HepG2 (cell line): ENCODE data around the gene ISY1. TPM values are rescaled to one million over a fixed set of nuclear protein-coding genes. Genes with fewer than 3 reads are reported as not detected.

ENCODE experiments used
- DMTF1 ChIP-seq: sonication (generic); formaldehyde crosslinking; IDR thresholded peaks from 2 replicates; pipeline ENCODE4 v1.4.0; 2020; ENCODE audit warnings: mild to moderate bottlenecking, missing genetic modification reagents
- HIVEP1 ChIP-seq: sonication (generic); formaldehyde crosslinking; IDR thresholded peaks from 2 replicates; pipeline ENCODE4 v1.4.0; 2020; ENCODE audit warnings: mild to moderate bottlenecking, missing genetic modification reagents
- HOXA7 ChIP-seq: sonication (generic); formaldehyde crosslinking; IDR thresholded peaks from 2 replicates; pipeline ENCODE4 v1.8.1; 2022; ENCODE audit warnings: mild to moderate bottlenecking, missing genetic modification reagents, moderate library complexity
- IRF1 ChIP-seq: sonication (generic); formaldehyde crosslinking; IDR thresholded peaks from 2 replicates; pipeline ENCODE4 v1.4.0; 2020; ENCODE audit warnings: low read depth, mild to moderate bottlenecking, missing genetic modification reagents
- MED8 ChIP-seq: sonication (generic); formaldehyde crosslinking; IDR thresholded peaks from 2 replicates; pipeline ENCODE4 v1.8.1; 2023; ENCODE audit warnings: mild to moderate bottlenecking, missing genetic modification reagents; ENCODE audit not compliant: insufficient replicate concordance
- MNT ChIP-seq: fragments of 450-650 bp; IDR thresholded peaks from 2 replicates; pipeline ENCODE4 v1.6.1; 2016
- RBAK ChIP-seq: sonication (generic); formaldehyde crosslinking; IDR thresholded peaks from 2 replicates; pipeline ENCODE4 v1.5.1; 2020; ENCODE audit warnings: mild to moderate bottlenecking, missing genetic modification reagents
- REXO4 ChIP-seq: sonication (generic); formaldehyde crosslinking; IDR thresholded peaks from 2 replicates; pipeline ENCODE4 v1.8.0; 2022; ENCODE audit warnings: missing genetic modification reagents, mild to moderate bottlenecking, borderline replicate concordance
- RFX3 ChIP-seq: IDR thresholded peaks from 2 replicates; pipeline ENCODE4 v1.6.1; 2016; ENCODE audit warnings: missing biosample characterization, missing genetic modification reagents
- ZNF20 ChIP-seq: sonication (generic); formaldehyde crosslinking; IDR thresholded peaks from 2 replicates; pipeline ENCODE4 v1.4.0; 2020; ENCODE audit warnings: mild to moderate bottlenecking, moderate library complexity, missing genetic modification reagents
- ZNF276 ChIP-seq: sonication (generic); formaldehyde crosslinking; IDR thresholded peaks from 2 replicates; pipeline ENCODE4 v1.4.0; 2020; ENCODE audit warnings: mild to moderate bottlenecking, low read depth, missing genetic modification reagents
- ZNF280B ChIP-seq: sonication (generic); formaldehyde crosslinking; IDR thresholded peaks from 2 replicates; pipeline ENCODE4 v1.5.0; 2020; ENCODE audit warnings: missing genetic modification reagents, mild to moderate bottlenecking, borderline replicate concordance
- ZNF343 ChIP-seq: sonication (generic); formaldehyde crosslinking; IDR thresholded peaks from 2 replicates; pipeline ENCODE4 v1.4.0; 2020; ENCODE audit warnings: mild to moderate bottlenecking, missing genetic modification reagents
- ZNF605 ChIP-seq: sonication (generic); formaldehyde crosslinking; IDR thresholded peaks from 2 replicates; pipeline ENCODE4 v1.8.0; 2022; ENCODE audit warnings: mild to moderate bottlenecking, missing genetic modification reagents
- ZNF616 ChIP-seq: sonication (generic); formaldehyde crosslinking; IDR thresholded peaks from 2 replicates; pipeline ENCODE4 v1.5.0; 2020; ENCODE audit warnings: low read depth, mild to moderate bottlenecking, missing genetic modification reagents
- ZNF704 ChIP-seq: sonication (generic); formaldehyde crosslinking; IDR thresholded peaks from 2 replicates; pipeline ENCODE4 v1.8.1; 2023; ENCODE audit warnings: mild to moderate bottlenecking, inconsistent platforms, moderate library complexity, missing genetic modification reagents, borderline replicate concordance
- ZNF720 ChIP-seq: sonication (generic); formaldehyde crosslinking; IDR thresholded peaks from 2 replicates; pipeline ENCODE4 v1.4.0; 2020; ENCODE audit warnings: missing genetic modification reagents
- ZZZ3 ChIP-seq: sonication (generic); formaldehyde crosslinking; IDR thresholded peaks from 2 replicates; pipeline ENCODE4 v1.4.0; 2020; ENCODE audit warnings: missing genetic modification reagents, mild to moderate bottlenecking, borderline replicate concordance
- polyA plus RNA-seq, 8 experiments: library from polyadenylated mRNA; depleted of rRNA in 3 of 8; stranded (reverse) in 7 of 8; unstranded in 1 of 8; fragments of >200 nt; fragmentation: Illumina TruSeq in 4 of 8; extraction: Trizol in 4 of 8; gene quantifications; 2 replicates each; pipeline versions ENCODE4 v1.2.1 to v1.2.3, GENCODE V29; 2011 to 2016; ENCODE audit warnings: low read depth in 4 of 8, missing spikeins in 1 of 8, mixed read lengths in 1 of 8; ENCODE audit not compliant: insufficient read depth in 1 of 8
- total RNA-seq, 5 experiments: library from RNA; depleted of rRNA; stranded (reverse); fragments of >200 nt; fragmentation: Illumina TruSeq; extraction: Trizol; gene quantifications; 2 replicates each; pipeline ENCODE4 v1.2.3, GENCODE V29; 2016; ENCODE audit warnings: low read depth in 1 of 5

The ISY1 gene
- total and polyA plus RNA-seq, 2 of the 13 experiments (the other 11 are each of a cell fraction or from before 2014, with no cell fraction given) = 21.0 to 39.1 TPM

GRCh38 chr3:129183569-129184395, 22.9 kb upstream of the ISY1 start, which contains the start of gene CNBP (continued):
- TF ChIP-seq ZNF343 (CRISPR knock-in tag) (no peak), ZNF616 (no peak; the same call in 1 of the 2 replicates), MNT (peak; percentile 68), ZNF720 (CRISPR knock-in tag) (no peak), ZNF276 (CRISPR knock-in tag) (no peak; the same call in 1 of the 2 replicates), DMTF1 (CRISPR knock-in tag) (no peak; the same call in 1 of the 2 replicates), ZNF704 (CRISPR knock-in tag) (no peak; the same call in 1 of the 2 replicates), HOXA7 (CRISPR knock-in tag) (no peak; the same call in 1 of the 2 replicates), ZNF20 (peak; percentile 95), ZZZ3 (CRISPR knock-in tag) (peak; percentile 86; the same call in 1 of the 2 replicates), RBAK (CRISPR knock-in tag) (no peak), REXO4 (CRISPR knock-in tag) (peak; percentile 23; the same call in 1 of the 2 replicates), HIVEP1 (CRISPR knock-in tag) (no peak; the same call in none of the 2 replicates), ZNF605 (CRISPR knock-in tag) (peak; percentile 85), IRF1 (CRISPR knock-in tag) (0 out of 2 replicates have a peak, but pooled peaks have one; percentile 9), RFX3 (CRISPR knock-in tag) (no peak), ZNF280B (CRISPR knock-in tag) (peak; percentile 61; the same call in 1 of the 2 replicates), MED8 (CRISPR knock-in tag) (peak; percentile 93)
